ENCODE results near the gene CC2D2A. TPM values are rescaled to one million over a fixed set of nuclear protein-coding genes. Genes with fewer than 3 reads are reported as not detected.
"Not testable (repeated sequence)": the region's sequence is repeated elsewhere in the genome, so short reads cannot be mapped to it uniquely, and the experiment has no call there.

The CC2D2A gene
- total RNA-seq, 1 experiment from 2014 or later: 11.8 TPM

DNA sequence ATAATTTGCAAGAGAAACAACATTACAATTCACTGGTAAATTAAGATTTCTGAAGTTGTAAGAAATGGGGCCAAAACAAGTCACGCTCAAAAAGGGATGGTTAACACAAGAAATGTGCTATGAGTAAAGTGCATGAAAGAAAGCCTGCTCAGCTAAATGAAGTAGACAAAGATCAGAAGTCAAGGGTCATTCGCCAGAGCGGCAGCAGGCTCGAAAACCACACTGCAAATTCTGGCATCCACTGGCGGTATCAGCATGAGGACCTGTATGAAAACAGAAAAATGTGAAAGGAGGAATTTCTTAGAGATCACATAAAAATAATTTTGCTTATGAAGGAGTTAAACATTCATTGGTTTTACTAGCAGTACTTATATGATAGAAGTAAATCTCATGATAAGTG lies 135.9 kb downstream of the CC2D2A start:
- TF ChIP-seq CTCF (IDR thresholded peaks at IDR 0.05; ENCODE audit: unreplicated experiment): no peak
- Mint-ChIP-seq H3K36me3 (ENCODE audit: insufficient read depth, unreplicated experiment) (peaks cover 14% of the 10 kb centered on the region), H3K9me3 (ENCODE audit: low read depth, unreplicated experiment) (no peaks in the 10 kb centered on the region), H3K27me3 (ENCODE audit: unreplicated experiment) (no peaks in the 10 kb centered on the region), H3K4me1 (ENCODE audit: low read depth, unreplicated experiment) (no peaks in the 10 kb centered on the region), H3K27ac (ENCODE audit: unreplicated experiment) (no peak overlapping the region), H3K4me3 (ENCODE audit: low read depth, unreplicated experiment) (no peak overlapping the region)
- no peak for DNase-seq
- BruUV-seq (replicated peaks): no TSS peak
- intact Hi-C loops (cut with micrococcal nuclease; ENCODE audit: unreplicated experiment): no loop called here
- CTCF ChIA-PET: interaction anchor here (0.6 kb wide), 1 partner anchor 19 kb away, joined by 3 read pairs; no protein-coding TSS in a partner anchor

DNA sequence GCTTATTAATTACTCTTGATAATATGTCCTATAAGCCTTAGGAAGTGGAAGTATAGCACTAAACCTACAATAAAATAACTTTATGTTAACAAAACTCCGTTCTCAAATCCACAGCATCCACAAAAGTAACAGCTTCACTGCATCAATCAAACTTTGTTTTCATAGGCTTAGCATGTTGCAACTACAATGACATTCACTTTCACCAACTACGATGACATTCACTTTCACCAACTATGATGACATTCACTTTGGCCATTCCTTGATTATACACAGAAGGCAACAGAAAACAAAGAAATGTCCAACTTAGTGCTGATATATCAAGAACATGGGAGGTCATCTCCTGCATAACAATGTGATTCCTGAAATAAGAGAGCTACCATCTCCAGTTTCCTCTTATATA lies 141.2 kb downstream of the CC2D2A start:
- intact Hi-C loops (cut with micrococcal nuclease; ENCODE audit: unreplicated experiment): no loop called here

DNA sequence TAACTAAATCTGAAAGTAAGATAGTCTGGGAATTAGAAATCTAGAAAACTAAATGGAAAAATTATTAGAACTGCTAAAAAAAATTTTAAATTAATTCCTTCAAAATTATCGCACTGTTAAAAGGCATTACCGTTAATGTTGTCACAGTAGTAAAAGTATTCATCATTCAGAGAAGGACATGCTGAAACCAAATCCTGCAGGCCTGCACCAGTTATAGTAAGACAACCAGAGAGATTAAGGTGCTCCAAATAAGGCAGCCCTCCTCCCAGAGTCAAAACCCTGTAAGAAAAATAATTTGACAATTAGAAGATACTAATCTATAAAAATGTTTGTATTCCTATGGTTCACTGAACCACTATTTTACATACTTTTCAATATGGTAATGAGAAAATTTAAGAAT lies 142.5 kb downstream of the CC2D2A start:
- no peak for TF ChIP-seq CTCF (IDR thresholded peaks at IDR 0.05; ENCODE audit: unreplicated experiment)
- Mint-ChIP-seq H3K27ac (ENCODE audit: unreplicated experiment) (no peak overlapping the region), H3K4me3 (ENCODE audit: low read depth, unreplicated experiment) (no peak overlapping the region), H3K4me1 (ENCODE audit: low read depth, unreplicated experiment) (no peaks in the 10 kb centered on the region), H3K36me3 (ENCODE audit: insufficient read depth, unreplicated experiment) (no peaks in the 10 kb centered on the region), H3K9me3 (ENCODE audit: low read depth, unreplicated experiment) (no peaks in the 10 kb centered on the region), H3K27me3 (ENCODE audit: unreplicated experiment) (no peaks in the 10 kb centered on the region)
- intact Hi-C loops (cut with micrococcal nuclease; ENCODE audit: unreplicated experiment): no loop called here
- CTCF ChIA-PET: no interaction called here
- DNase-seq: no peak
- BruUV-seq (replicated peaks): no TSS peak

More for the DNA sequence above, 141.2 kb downstream of the CC2D2A start:
- no peak for TF ChIP-seq CTCF (IDR thresholded peaks at IDR 0.05; ENCODE audit: unreplicated experiment)
- Mint-ChIP-seq H3K36me3 (ENCODE audit: insufficient read depth, unreplicated experiment) (no peaks in the 10 kb centered on the region), H3K27ac (ENCODE audit: unreplicated experiment) (no peak overlapping the region), H3K4me1 (ENCODE audit: low read depth, unreplicated experiment) (no peaks in the 10 kb centered on the region), H3K4me3 (ENCODE audit: low read depth, unreplicated experiment) (no peak overlapping the region), H3K9me3 (ENCODE audit: low read depth, unreplicated experiment) (no peaks in the 10 kb centered on the region), H3K27me3 (ENCODE audit: unreplicated experiment) (no peaks in the 10 kb centered on the region)
- no TSS peak for BruUV-seq (replicated peaks)
- CTCF ChIA-PET: no interaction called here
- DNase-seq: no peak

DNA sequence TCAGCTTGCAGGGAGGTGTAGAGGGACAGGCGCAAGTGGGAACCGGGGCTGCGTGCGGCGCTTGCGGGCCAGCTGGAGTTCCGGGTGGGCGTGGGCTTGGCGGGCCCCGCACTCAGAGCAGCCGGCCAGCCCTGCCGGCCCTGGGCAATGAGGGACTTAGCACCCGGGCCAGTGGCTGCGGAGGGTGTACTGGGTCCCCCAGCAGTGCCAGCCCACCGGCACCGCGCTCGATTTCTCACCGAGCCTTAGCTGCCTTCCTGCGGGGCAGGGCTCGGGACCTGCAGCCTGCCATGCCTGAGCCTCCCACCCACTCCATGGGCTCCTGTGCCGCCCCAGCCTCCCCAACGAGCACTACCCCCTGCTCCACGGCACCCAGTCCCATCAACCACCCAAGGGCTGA lies 145.2 kb downstream of the CC2D2A start:
- H3K4me1 Mint-ChIP-seq (ENCODE audit: low read depth, unreplicated experiment); H3K4me3 Mint-ChIP-seq (ENCODE audit: low read depth, unreplicated experiment); intact Hi-C loops (cut with micrococcal nuclease; ENCODE audit: unreplicated experiment): not testable (repeated sequence)

GRCh38 chr4:15617407-15617806 lies 147.7 kb downstream of the CC2D2A start:
- H3K4me1 Mint-ChIP-seq (ENCODE audit: low read depth, unreplicated experiment); H3K27ac Mint-ChIP-seq (ENCODE audit: unreplicated experiment); intact Hi-C loops (cut with micrococcal nuclease; ENCODE audit: unreplicated experiment); BruUV-seq (replicated peaks); H3K27me3 Mint-ChIP-seq (ENCODE audit: unreplicated experiment); H3K4me3 Mint-ChIP-seq (ENCODE audit: low read depth, unreplicated experiment); H3K9me3 Mint-ChIP-seq (ENCODE audit: low read depth, unreplicated experiment); H3K36me3 Mint-ChIP-seq (ENCODE audit: insufficient read depth, unreplicated experiment); CTCF ChIA-PET; DNase-seq: not testable (repeated sequence)

More for the DNA sequence above, 145.2 kb downstream of the CC2D2A start:
- H3K27ac Mint-ChIP-seq (ENCODE audit: unreplicated experiment); BruUV-seq (replicated peaks); DNase-seq; H3K27me3 Mint-ChIP-seq (ENCODE audit: unreplicated experiment); CTCF ChIA-PET; H3K36me3 Mint-ChIP-seq (ENCODE audit: insufficient read depth, unreplicated experiment); H3K9me3 Mint-ChIP-seq (ENCODE audit: low read depth, unreplicated experiment): not testable (repeated sequence)

Measured in Calu3 (cell line).